HG02885 (cell line): Measurements from ENCODE around the gene SLC39A3.

ENCODE experiments used
- ATAC-seq: cut with Tn5 transposase; IDR thresholded peaks from one replicate; pipeline ENCODE4 v1.9.1; 2021; ENCODE audit warnings: mild to moderate bottlenecking; ENCODE audit not compliant: unreplicated experiment, poor library complexity

The SLC39A3 gene

GRCh38 chr19:2751438-2751830, 11.6 kb upstream of the SLC39A3 start:
- no peak for ATAC-seq

- no peak for ATAC-seq
These were observed 11.1 kb upstream of the SLC39A3 start for GRCh38 chr19:2750808-2751437.

GRCh38 chr19:2747349-2747748, 7.5 kb upstream of the SLC39A3 start:
- peak; percentile 44 for ATAC-seq

GRCh38 chr19:2744113-2744512, 4.3 kb upstream of the SLC39A3 start:
- ATAC-seq, result no peak

- no peak for ATAC-seq
These were observed 3.3 kb upstream of the SLC39A3 start for GRCh38 chr19:2743099-2743498.

DNA sequence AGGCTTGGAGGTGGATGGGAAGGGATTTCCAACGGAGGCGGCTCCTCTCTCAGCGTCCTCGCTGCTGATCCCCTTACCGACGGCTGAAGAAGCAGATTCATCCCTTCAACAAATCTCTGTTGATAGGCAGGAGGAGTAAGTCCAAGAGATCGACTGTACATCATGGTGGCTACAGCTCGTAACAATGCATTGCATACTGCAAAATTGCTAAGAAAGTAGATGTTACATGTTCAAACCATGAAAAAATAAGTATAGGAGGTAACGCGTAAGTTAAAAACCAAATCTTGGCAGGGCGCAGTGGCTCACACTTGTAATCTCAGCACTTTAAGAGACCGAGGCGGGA, 468 bp upstream of the SLC39A3 start:
- ATAC-seq, result no peak

GRCh38 chr19:2736550-2737190, 3.1 kb downstream of the SLC39A3 start:
- ATAC-seq, result no peak

DNA sequence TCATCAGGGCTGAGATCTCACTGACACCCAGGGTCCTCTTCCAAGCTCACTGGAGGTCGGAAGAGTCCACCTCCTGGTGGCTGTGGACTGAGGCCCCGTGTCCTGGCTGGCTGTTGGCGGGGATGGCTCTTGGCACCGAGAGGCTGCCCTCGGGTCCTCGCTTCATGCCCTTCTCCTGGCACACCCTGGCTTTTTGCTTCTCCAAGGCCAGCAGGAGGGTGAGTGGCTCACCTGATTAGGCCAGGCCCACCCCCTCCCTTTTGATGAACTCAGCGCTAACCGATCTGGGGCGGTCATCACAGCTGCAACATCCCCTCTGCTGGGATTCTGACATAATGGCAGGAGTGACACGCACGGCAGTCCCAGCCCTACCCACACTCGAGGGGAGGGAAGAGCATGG, 4.4 kb downstream of the SLC39A3 start:
- no peak for ATAC-seq

DNA sequence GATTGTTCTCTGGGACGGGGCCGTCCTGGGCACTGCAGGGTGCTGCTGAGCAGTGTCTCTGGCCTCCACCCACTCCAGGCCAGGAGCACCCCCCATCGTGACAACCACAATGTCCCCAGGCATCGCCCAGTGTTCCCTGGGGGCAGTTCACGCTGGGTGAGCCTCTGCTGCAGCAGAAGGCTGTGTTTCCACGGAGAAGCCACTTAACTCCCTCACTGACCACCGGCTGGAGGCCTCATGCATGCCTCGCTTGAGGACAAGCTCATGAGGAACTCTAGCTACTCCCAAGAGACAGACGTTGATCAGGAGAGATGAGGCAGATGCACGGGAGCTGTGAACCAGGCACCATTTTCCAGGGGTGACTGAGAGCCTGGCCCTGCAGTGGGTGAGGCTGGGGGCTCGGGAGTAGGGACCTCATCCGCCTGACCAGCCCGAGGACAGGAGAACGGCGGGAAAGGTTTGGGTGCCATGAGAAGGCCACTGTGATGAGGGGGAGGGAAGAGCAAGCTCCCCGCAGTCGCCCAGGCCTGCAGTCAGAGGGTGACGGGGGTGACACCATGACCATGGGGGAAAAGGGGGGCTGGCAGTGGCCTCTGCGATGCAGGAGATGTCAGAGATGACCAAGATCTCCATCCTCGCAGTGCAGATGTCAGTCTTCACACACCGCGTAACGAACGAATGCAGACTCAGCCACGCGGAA, 5.1 kb downstream of the SLC39A3 start:
- ATAC-seq, result no peak

DNA sequence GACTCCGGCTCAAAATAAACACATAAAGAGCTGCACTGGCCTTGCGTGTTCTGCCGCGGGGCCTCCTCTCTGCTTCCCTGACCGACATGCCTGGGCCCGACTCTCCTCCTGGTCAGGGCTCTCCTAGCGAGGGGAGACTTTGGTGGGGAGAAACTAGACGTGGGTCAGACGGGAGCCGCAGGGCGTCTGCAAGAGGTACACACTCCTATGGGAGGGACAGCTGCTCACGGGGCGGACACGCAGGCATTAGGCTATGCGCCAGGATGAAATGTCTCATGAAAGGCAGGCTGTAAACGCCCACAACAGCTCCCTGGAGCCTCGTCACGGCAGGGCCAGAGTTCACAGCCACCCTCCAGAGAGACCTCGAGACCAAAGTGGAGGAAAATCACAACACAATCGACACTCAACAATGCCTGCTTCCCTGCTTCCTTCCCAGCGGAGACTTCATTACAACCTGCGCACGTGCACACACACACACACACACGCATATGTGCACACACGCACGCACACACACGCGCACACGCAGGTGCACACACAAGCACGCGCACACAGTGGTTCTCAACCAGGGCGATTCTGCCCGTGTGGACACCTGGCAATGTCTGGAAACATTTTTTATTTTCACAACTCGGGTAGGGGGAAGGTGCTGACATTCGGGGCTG, 5.8 kb downstream of the SLC39A3 start:
- no peak for ATAC-seq

DNA sequence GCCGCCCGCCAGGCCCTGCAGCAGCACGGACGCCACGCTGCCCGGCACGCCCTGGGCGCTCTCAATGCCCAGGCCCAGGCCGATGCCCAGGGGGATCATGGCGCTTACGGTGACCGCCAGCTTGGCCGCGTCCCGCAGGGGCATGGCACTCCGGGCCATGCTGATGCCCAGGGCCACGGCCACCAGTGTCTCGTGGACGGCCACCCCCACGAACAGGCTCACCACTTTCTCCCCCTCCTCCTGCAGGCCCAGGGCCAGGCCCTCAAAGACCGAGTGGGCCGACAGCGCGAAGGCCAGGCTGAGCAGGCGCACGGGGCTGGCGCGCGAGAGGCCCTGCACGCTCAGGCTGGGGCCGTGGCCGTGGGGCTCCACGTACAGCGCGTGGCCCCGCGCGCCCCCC, 6.9 kb downstream of the SLC39A3 start:
- no peak for ATAC-seq

- no peak for ATAC-seq
These were observed 7.6 kb downstream of the SLC39A3 start for GRCh38 chr19:2732157-2732725.

DNA sequence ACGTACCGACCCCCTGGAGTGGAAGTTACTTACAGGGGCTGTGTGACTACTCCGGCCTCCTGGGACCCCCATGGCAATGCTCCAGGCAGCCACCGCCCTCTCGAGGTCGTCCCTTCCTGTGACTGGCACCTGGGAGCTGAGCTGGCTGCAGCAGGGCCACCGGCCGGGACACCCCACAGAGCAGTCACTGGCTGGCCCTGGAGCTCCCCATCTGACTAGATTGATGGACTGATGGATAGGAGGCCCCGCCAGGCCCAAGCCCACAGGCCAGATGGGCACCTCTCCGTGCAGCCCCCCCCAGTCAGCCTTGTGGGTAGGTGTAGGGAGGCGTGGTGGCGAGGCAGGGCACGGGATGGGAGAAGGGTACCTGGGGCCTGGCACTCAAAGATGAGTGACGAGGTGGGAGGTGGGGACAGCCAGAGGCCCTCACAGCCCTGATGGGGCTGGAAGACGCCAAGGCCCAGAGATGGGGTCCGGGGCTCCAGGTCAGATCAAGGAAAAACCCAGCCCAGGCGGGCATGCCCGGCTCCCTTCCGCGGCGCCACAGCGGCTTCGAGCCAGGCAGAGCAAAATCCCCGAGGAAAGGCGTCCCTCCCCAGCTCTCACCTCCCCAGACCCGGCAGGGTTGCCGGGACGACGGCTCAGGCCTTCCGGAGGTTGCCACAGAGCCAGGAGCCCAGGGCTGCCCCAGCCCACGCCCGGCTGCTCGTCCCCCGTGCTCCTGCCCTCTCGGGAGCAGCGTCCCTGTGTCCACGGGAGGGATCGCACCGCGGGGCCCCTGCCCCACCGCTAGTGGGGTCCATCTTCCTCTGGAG, 8.4 kb downstream of the SLC39A3 start:
- no peak for ATAC-seq

GRCh38 chr19:2729943-2730818, 9.6 kb downstream of the SLC39A3 start:
- no peak for ATAC-seq

DNA sequence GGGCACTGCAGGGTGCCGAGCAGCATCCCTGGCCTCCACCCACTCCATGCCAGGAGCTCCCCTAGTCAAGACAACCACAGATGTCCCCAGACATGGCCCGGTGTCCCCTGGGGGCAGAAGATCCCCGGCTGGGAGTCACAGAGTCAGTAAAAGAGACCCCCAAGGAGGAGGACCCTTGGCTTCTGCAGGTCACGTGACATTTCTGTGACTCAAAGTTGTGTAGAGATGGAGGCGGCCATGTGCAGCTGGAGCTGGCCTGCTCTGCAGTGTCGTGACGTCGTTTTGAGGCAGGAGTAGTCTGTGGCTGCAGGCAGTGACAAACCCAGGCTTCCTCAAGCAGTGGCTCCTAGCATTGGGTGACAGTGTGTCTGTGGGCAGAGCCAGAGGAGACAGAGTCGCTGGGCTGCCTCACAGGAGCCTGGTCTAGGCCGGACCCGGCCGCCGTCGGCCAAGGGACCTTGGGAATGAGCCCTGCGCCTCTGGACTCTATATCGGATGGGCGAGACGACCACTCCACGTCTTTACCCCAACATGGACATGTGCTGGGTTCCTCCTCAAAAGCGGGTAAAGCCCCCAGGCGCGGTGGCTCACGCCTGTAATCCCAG, 10.9 kb downstream of the SLC39A3 start:
- ATAC-seq, result no peak

- no peak for ATAC-seq
These were observed 12.2 kb downstream of the SLC39A3 start for GRCh38 chr19:2727640-2727944.

GRCh38 chr19:2726904-2727639, 12.7 kb downstream of the SLC39A3 start:
- no peak for ATAC-seq

- no peak for ATAC-seq
These were observed 13.5 kb downstream of the SLC39A3 start for GRCh38 chr19:2726160-2726855.
